CD4-positive, alpha-beta T cell treated with Interleukin-10 for 1 hour (primary cell): ENCODE results near the gene TUBD1.

Experiments
- DNase-seq: peaks from one replicate; pipeline ENCODE4 v3.0.0-alpha.2; 2020

Gene TUBD1

GRCh38 chr17:59812139-59812538 is 80.6 kb downstream of the TUBD1 start:
- no peak for DNase-seq

DNA sequence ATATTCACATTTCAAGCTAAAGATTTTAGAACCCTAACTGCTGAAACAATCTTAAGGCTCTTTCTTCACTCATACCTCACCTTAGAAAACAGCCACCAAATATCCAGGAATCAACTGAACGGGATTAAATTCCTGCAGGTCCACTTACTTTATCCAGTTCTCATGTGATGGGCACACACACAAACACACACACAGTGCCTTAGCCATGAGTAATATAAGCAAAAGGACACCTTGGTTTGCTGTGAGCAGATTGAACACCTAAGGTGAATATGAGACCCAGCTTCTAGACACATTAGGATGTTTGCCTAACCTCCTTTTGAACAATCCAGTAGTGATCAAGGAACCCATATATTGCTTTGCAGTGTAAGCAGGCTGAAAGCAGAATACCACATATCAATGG is 81.5 kb downstream of the TUBD1 start:
- DNase-seq: no peak

- DNase-seq: no peak
These were observed 81.9 kb downstream of the TUBD1 start for GRCh38 chr17:59810894-59811153.
